GM20000 (cell line): ENCODE results near the gene KLF12.

ENCODE experiments used
- DNase-seq: peaks from one replicate; pipeline ENCODE4 v3.0.0; 2012; ENCODE audit warnings: low spot score
- TF ChIP-seq, protein P1 (sequence below): IDR thresholded peaks from 2 replicates; pipeline ENCODE4 v1.5.1; 2012; ENCODE audit warnings: mild to moderate bottlenecking, control low read depth; ENCODE audit errors: extremely low read depth, missing control alignments

KLF12 gene

DNA sequence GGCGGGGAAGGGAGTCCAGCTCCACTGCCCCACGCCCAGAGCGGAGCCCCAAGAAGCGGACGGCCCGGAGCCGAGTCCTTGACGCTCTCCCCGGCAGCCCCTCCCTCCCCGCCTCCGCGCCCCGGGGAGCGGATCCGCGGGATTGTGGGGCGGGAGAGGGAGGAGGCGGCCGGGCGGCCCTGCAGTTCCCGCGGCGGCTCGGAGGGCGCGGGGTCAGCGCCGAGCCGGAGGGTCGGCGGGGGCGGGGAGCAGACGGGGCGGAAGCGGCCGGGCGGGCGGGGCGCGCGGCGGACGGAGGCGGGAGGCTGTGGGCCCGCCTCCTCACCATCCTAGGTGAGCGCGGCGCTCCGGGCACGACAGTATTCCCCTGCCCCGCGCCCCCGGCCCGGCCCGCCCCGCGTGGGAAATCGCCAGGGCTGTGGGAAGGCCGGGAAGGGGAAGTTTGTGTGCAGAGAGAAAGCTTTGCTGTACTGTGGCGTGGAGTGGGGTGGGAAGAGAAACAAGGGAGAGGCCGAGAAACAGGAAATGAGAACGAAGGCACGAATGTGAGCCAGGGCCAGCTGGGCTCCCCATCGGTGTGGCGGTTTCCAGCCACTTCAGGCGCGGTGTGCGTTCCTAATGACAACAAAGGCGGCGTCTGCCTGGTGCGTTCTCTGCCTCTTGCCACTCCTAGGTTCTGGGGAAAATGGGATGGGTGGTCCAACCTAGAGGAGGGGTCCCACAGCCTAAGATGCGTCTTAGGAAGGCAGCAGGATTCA lies 1.3 kb upstream of the KLF12 start:
- TF ChIP-seq, protein P1, sequence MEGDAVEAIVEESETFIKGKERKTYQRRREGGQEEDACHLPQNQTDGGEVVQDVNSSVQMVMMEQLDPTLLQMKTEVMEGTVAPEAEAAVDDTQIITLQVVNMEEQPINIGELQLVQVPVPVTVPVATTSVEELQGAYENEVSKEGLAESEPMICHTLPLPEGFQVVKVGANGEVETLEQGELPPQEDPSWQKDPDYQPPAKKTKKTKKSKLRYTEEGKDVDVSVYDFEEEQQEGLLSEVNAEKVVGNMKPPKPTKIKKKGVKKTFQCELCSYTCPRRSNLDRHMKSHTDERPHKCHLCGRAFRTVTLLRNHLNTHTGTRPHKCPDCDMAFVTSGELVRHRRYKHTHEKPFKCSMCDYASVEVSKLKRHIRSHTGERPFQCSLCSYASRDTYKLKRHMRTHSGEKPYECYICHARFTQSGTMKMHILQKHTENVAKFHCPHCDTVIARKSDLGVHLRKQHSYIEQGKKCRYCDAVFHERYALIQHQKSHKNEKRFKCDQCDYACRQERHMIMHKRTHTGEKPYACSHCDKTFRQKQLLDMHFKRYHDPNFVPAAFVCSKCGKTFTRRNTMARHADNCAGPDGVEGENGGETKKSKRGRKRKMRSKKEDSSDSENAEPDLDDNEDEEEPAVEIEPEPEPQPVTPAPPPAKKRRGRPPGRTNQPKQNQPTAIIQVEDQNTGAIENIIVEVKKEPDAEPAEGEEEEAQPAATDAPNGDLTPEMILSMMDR, result no peak
- DNase-seq, result peak; percentile 87

- TF ChIP-seq, protein P1, result no peak
- peak; percentile 67 for DNase-seq
Observed at GRCh38 chr13:74134777-74135325, 647 bp upstream of the KLF12 start.

- DNase-seq, result peak; percentile 85
- TF ChIP-seq, protein P1, result no peak
Observed at GRCh38 chr13:74133657-74134201, 475 bp downstream of the KLF12 start.

GRCh38 chr13:74132776-74133656 lies 1.2 kb downstream of the KLF12 start:
- DNase-seq, result peak; percentile 20

GRCh38 chr13:74132152-74132775 lies 1.9 kb downstream of the KLF12 start:
- no peak for DNase-seq
- TF ChIP-seq, protein P1, result no peak

More at GRCh38 chr13:74132776-74133656, 1.2 kb downstream of the KLF12 start:
- TF ChIP-seq, protein P1, result no peak

DNA sequence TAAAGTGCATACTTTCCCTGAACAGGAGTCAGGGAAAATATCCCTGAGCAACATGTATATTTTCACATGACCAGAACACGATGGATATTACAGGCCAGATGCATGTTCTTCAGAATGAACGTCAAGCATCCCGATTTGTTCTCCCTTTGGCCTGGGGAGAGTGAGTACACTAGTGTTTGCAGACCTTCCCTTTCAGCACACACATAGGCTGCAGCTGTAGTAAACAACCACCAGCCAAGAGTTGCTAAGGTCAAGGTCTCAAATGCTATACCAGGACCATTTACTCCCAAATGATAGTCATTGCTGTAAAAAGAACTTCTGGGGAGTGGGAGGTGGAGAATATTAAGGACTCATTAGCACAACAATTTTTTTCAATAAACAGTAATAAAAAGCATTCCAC lies 3.0 kb downstream of the KLF12 start:
- no peak for DNase-seq
- TF ChIP-seq, protein P1, result no peak
